ENCODE data around the gene PPP1R27.
"Not testable (repeated sequence)": the region's sequence is repeated elsewhere in the genome, so short reads cannot be mapped to it uniquely, and the experiment has no call there.

The PPP1R27 gene

GRCh38 chr17:81840826-81841778, 6.3 kb upstream of the PPP1R27 start:
- no peak for DNase-seq

- not testable (repeated sequence) for DNase-seq
Measured at GRCh38 chr17:81840059-81840458, 5.2 kb upstream of the PPP1R27 start.

DNA sequence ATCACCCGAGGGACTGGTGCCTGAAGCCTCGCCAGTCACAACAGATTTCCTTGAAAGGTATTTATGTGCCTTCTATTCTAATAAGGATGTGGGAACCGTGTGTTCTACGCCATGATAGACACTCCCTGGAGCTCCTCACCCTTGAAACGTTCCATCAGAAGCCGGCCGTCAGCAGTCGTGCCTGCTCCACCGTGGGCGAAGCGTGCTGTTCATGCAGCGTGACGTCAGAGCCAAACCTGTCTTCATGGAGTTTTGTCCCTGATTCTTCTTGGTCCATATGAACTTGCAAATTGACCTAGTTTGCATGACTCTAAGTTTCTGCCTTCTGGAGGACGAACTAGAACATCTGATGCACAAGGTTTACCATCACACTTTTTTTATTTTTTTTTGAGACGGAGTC, 4.5 kb upstream of the PPP1R27 start:
- no peak for DNase-seq

DNA sequence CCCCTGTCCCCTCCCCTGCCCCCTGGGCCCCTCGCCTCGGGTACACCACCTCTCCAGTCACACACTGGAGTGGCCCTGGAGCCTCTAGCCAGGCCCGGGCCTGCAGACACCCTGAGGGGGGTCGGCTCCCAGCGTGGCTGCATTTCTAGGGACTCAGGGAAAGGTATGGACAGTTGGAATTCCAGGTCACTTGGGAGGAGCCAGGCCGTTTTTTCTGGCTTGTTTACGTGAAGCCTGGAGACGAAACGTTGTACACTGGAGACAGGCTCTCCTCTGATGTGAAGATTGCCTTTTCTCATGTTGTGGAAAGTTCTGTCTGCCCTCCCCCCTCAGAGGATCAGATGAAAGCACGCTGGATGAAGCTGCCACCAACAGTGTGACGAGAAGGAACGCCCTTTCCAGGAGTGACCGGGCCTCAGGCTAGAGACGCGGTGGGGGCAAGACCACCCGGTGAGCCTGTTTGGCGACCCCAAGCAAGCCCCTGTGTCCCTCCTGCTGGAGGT, 4.0 kb upstream of the PPP1R27 start:
- no peak for DNase-seq

DNA sequence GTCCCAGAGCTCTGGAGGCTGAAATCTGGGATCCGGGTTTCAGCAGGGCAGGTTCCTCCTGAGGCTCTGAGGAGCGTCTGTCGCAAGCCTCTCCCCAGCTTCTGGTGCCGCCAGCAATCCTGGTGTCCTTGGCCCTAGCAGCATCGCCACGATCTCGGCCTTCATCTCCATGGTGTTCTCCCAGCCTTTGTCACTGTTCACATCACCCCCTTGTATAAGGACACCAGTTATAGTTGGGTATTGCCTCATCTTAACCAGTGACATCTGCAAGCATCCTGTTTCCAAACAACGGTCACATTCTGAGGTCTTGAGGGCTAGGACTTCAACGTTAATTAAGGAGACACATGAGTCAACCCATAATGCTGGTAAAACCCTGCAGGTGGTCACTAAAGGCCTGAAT, 2.8 kb upstream of the PPP1R27 start:
- DNase-seq, result no peak

- DNase-seq, result no peak
Measured at GRCh38 chr17:81833921-81834830, 674 bp downstream of the PPP1R27 start.

- peak; percentile 96 for DNase-seq
Measured at GRCh38 chr17:81833160-81833920, 1.5 kb downstream of the PPP1R27 start, which contains the start of gene MCRIP1. TSS of gene MCRIP1 (minus strand) at chr17:81833291. CDS start at chr17:81824506, 8,785 bp downstream.

GRCh38 chr17:81832608-81833159, 2.2 kb downstream of the PPP1R27 start:
- no peak for DNase-seq

DNA sequence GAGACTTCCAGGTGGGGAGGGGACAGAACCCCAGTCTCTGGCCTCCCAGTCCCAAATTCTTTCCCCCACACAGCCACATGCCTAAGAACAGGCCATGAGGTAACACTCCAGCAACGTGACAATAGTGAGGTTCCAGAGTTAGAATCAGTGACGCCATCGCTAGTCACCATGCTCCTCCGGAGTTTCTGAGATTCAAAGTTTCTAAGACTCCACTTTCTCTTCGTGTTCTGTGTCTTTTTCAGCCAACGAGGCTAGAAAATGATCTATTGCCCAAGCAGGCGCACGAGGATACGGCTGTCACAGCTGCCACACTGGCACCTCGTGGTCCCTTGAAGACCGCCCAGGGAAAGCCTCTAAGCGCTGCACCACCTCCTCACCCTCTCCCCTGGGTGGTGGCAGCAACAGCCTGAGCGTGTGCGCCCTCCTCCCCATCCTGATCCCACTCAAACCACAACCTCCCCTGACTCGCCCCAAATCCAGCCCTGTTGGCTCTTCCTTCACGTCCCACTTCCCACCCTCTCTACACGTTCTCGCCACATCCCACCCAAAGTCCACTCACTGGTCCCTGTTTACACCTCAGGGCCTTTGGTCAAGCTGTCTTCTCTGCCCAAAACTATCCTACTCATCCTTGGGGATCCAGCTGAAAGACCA, 2.8 kb downstream of the PPP1R27 start:
- DNase-seq, result peak; percentile 41

- no peak for DNase-seq
Measured at GRCh38 chr17:81831563-81831956, 3.3 kb downstream of the PPP1R27 start.

DNA sequence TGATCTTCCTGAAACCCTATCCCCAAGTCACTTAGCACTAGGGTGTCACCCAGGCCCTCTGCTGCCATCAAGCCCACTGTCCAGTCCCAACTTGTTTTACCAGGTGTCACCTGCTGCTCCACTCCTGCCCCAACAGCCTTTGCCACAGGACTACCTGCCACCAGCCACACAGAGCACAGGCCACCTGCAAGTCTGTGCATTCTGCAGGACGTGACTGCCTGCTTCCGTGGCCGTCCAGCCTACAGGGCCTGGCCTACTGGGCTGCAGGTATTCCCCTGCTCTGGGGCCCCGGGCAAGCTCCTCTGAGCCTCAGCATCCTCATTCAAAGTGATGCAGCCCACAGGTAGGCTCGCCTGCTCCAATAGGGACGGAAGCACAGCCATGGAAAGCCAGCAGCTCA, 5.0 kb downstream of the PPP1R27 start:
- no peak for DNase-seq

DNA sequence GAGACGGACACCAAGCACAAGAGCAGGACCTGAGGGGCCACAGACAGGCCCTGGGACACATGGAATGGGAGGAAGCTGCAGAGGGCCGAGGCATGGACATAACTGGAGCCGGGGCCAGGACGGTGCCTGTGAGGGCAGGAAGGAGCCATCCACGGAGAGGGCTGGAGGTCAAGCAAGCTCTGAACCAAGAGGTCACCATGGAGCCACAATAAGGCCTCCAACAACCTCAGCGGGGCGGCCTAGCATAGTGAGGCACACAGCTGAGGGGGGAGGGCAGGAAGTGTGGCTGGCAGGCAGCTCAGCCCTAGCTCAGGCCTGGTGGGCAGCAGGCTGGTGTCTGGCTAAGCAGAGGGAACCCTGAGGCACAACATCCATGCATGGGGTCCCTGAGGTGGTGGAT, 6.2 kb downstream of the PPP1R27 start:
- no peak for DNase-seq

- no peak for DNase-seq
Measured at GRCh38 chr17:81825841-81826466, 8.9 kb downstream of the PPP1R27 start.

DNA sequence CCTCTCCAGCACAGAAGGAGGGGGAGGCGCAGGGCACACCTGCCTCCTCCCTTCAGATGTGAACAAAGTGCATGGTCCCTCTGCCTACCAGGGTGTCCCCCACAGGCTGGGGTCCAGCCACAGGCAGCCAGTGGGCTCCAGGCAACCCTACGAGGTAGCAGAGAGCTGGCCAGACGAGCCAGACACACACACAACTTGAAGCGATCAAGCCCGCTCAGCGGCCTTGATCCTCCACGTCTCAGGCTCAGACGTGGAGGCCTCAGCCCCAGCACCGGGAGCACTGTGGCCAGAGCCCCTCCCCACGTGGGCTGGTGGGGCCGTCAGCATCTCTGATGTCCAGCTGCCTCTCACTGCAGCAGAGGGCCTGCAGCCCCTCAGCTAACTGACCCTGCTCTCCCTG, 10.3 kb downstream of the PPP1R27 start:
- no peak for DNase-seq

- DNase-seq, result no peak
Measured at GRCh38 chr17:81823820-81824550, 10.9 kb downstream of the PPP1R27 start.

DNA sequence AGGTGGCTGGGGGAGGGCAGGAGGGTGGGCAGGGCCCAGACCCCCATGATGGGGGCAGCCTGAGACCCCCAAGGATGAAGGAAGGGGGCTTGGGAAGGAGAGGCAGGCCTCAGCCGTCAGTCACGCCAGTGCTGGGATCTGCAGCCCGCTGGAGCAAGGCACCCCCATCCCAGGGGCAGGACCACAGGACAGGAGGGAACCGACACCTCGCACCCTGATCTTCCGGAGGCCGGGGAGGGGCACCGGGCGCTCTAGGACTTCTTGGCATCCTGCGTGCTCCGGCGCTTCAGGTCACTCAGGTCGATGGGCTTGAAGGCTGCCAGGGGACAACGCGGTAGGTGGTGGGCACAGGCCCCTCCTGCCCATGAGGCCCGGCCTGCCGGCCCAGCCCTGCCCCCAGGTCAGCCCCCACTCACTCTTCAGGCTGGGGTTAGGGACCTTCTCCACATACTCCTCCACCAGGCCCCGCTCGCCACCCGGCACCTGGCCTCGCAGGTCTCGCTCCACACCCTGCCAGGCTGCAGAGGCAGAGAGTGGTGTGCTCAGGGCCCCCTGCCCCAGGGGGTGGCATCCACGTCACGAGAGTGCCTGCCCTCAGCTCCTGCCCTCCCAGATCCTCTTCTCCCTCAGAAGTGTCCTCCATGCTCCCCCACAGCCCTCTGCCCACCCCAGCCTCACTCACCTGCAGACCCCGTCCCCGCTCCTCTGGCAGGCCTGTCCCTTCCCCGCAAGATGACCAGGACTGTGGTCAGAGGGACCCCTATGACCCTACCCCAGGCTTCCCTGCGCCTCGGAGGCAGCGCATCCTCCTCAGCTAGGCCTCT, 11.6 kb downstream of the PPP1R27 start:
- DNase-seq, result no peak

- DNase-seq, result no peak
Measured at GRCh38 chr17:81822312-81822637, 12.6 kb downstream of the PPP1R27 start.

DNA sequence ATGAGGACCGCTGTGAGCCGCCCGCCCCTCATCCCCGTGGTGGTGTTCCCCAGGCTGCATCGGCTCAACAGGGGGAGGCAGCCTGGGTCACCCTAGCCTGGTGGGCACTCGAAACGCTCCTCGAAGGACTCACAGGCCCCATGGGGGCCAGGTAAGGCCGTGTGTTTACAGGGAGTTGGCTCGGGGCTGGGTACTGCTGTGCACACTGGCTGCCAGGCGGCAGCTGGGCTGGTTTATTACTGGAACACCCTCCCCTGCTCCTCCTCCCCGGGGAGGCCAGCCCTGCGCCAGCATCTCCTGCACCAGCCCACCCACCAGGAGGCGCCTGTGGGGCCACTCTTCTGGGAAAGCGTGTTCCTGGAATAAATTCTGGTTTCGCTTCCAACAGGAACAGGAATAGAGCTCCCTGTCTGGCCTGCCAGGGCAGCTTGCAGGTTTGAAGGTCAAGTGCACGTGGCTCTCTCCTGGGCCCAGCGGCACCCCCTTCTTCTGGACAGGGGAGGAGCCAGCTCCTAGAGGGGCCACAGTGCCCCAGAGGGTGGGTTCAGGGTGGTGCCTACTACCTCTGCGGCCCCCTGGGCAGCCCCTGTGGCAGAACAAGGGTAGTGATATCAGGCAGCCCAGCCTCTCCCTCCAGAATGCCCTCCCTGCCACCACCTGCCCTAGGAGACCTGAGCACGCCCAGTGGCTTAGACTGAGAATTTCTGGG, 13.1 kb downstream of the PPP1R27 start:
- peak; percentile 20 for DNase-seq

DNA sequence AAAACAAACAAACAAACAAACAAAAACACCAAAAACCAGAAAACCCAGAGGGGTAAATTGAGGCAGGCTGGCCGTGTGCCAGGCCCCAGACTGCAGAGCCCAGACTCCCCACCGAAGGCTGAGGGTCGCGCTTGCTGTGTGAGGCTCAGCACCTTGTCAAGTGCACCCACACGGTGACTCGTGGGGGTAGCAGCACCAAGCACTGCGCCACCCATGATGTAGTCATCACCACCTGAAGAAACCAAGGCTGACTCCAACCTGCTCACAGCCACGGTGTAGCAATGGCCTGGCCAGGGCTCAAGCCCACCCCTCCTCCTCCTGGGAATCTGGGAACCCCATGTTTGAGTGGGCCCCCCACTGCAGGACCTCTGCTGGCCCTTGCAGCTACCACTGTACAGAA, 13.7 kb downstream of the PPP1R27 start:
- DNase-seq, result no peak
